Measurements from ENCODE around the gene FNIP1.
A peak's percentile ranks its signal among the peaks of the same experiment; 100 is the strongest.
"Not testable (repeated sequence)": the region's sequence is repeated elsewhere in the genome, so short reads cannot be mapped to it uniquely, and the experiment has no call there.

Gene FNIP1

GRCh38 chr5:131679911-131680310 lies 116.9 kb downstream of the FNIP1 start:
- H3K9ac ChIP-seq (ENCODE audit: low read depth, low read length): no peak overlapping the region
- H3K36me3 ChIP-seq (ENCODE audit: insufficient read depth, low read depth, low read length): peaks cover 20% of the 10 kb centered on the region; the same call in 1 of the 2 replicates
- no peaks in the 10 kb centered on the region for H3K27me3 ChIP-seq (ENCODE audit: insufficient read depth, low read length)
- no peaks in the 10 kb centered on the region for H3K4me1 ChIP-seq (ENCODE audit: insufficient read depth, low read length)
- H3K4me3 ChIP-seq (ENCODE audit: low read length): no peak overlapping the region
- H3K27ac ChIP-seq (ENCODE audit: low read length): no peak overlapping the region
- H3K9me3 ChIP-seq (ENCODE audit: insufficient read depth, low read depth, low read length): no peaks in the 10 kb centered on the region

- H3K4me1 ChIP-seq (ENCODE audit: insufficient read depth, low read length); H3K9me3 ChIP-seq (ENCODE audit: insufficient read depth, low read depth, low read length); H3K27me3 ChIP-seq (ENCODE audit: insufficient read depth, low read length); H3K9ac ChIP-seq (ENCODE audit: low read depth, low read length); H3K27ac ChIP-seq (ENCODE audit: low read length); H3K4me3 ChIP-seq (ENCODE audit: low read length): not testable (repeated sequence)
- H3K36me3 ChIP-seq (ENCODE audit: insufficient read depth, low read depth, low read length): peaks cover 20% of the 10 kb centered on the region; the same call in 1 of the 2 replicates
Observed at GRCh38 chr5:131678273-131678672, 118.5 kb downstream of the FNIP1 start.

GRCh38 chr5:131677115-131677514 lies 119.7 kb downstream of the FNIP1 start:
- Histone ChIP-seq H3K36me3 (ENCODE audit: insufficient read depth, low read depth, low read length) (peaks cover 20% of the 10 kb centered on the region; the same call in 1 of the 2 replicates), H3K9ac (ENCODE audit: low read depth, low read length) (no peak overlapping the region), H3K27ac (ENCODE audit: low read length) (no peak overlapping the region), H3K27me3 (ENCODE audit: insufficient read depth, low read length) (no peaks in the 10 kb centered on the region), H3K4me1 (ENCODE audit: insufficient read depth, low read length) (no peaks in the 10 kb centered on the region; the same call in 1 of the 2 replicates), H3K4me3 (ENCODE audit: low read length) (no peak overlapping the region), H3K9me3 (ENCODE audit: insufficient read depth, low read depth, low read length) (no peaks in the 10 kb centered on the region)

GRCh38 chr5:131672776-131673175 lies 124.0 kb downstream of the FNIP1 start:
- Histone ChIP-seq H3K36me3 (ENCODE audit: insufficient read depth, low read depth, low read length) (peaks cover 30% of the 10 kb centered on the region), H3K27ac (ENCODE audit: low read length) (no peak overlapping the region), H3K9ac (ENCODE audit: low read depth, low read length) (no peak overlapping the region), H3K4me3 (ENCODE audit: low read length) (no peak overlapping the region), H3K9me3 (ENCODE audit: insufficient read depth, low read depth, low read length) (no peaks in the 10 kb centered on the region), H3K4me1 (ENCODE audit: insufficient read depth, low read length) (no peaks in the 10 kb centered on the region; the same call in 1 of the 2 replicates), H3K27me3 (ENCODE audit: insufficient read depth, low read length) (no peaks in the 10 kb centered on the region)

GRCh38 chr5:131671994-131672655 lies 124.7 kb downstream of the FNIP1 start:
- no peak overlapping the region for H3K4me3 ChIP-seq (ENCODE audit: low read length)
- H3K9ac ChIP-seq (ENCODE audit: low read depth, low read length): peak overlapping the region; percentile 38; the same call in 1 of the 2 replicates
- no peak overlapping the region for H3K27ac ChIP-seq (ENCODE audit: low read length)
- H3K36me3 ChIP-seq (ENCODE audit: insufficient read depth, low read depth, low read length): peaks cover 24% of the 10 kb centered on the region
- H3K9me3 ChIP-seq (ENCODE audit: insufficient read depth, low read depth, low read length): no peaks in the 10 kb centered on the region
- H3K4me1 ChIP-seq (ENCODE audit: insufficient read depth, low read length): no peaks in the 10 kb centered on the region; the same call in 1 of the 2 replicates
- no peaks in the 10 kb centered on the region for H3K27me3 ChIP-seq (ENCODE audit: insufficient read depth, low read length)

- Histone ChIP-seq H3K27ac (ENCODE audit: low read length) (no peak overlapping the region), H3K4me3 (ENCODE audit: low read length) (no peak overlapping the region), H3K9ac (ENCODE audit: low read depth, low read length) (no peak overlapping the region)
Observed at GRCh38 chr5:131671409-131671808, 125.4 kb downstream of the FNIP1 start.

DNA sequence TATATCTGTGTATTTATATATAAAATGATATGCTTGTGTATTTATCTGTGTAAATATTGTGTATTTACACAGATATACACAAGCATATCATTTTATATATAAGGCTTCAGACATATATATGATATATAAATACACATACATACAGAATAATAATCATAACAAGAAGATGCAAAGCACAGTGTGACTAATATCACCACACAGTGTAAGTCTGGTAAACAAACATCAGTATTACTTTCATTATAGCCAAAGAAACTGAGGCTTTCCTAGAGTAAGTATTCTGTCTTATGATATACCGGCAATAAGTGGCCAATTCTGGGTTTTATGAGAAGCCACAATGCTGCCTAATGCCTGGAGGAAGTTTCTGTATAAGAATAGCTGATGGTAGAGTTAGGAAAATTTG lies 131.9 kb downstream of the FNIP1 start:
- Histone ChIP-seq H3K27ac (ENCODE audit: low read length) (no peak overlapping the region), H3K4me1 (ENCODE audit: insufficient read depth, low read length) (no peaks in the 10 kb centered on the region), H3K4me3 (ENCODE audit: low read length) (no peak overlapping the region), H3K27me3 (ENCODE audit: insufficient read depth, low read length) (no peaks in the 10 kb centered on the region), H3K9ac (ENCODE audit: low read depth, low read length) (no peak overlapping the region), H3K9me3 (ENCODE audit: insufficient read depth, low read depth, low read length) (no peaks in the 10 kb centered on the region; the same call in 1 of the 2 replicates), H3K36me3 (ENCODE audit: insufficient read depth, low read depth, low read length) (peaks cover 22% of the 10 kb centered on the region)

More at GRCh38 chr5:131671409-131671808, 125.4 kb downstream of the FNIP1 start:
- Histone ChIP-seq H3K27me3 (ENCODE audit: insufficient read depth, low read length) (no peaks in the 10 kb centered on the region), H3K4me1 (ENCODE audit: insufficient read depth, low read length) (no peaks in the 10 kb centered on the region; the same call in 1 of the 2 replicates), H3K36me3 (ENCODE audit: insufficient read depth, low read depth, low read length) (peaks cover 18% of the 10 kb centered on the region), H3K9me3 (ENCODE audit: insufficient read depth, low read depth, low read length) (no peaks in the 10 kb centered on the region)

DNA sequence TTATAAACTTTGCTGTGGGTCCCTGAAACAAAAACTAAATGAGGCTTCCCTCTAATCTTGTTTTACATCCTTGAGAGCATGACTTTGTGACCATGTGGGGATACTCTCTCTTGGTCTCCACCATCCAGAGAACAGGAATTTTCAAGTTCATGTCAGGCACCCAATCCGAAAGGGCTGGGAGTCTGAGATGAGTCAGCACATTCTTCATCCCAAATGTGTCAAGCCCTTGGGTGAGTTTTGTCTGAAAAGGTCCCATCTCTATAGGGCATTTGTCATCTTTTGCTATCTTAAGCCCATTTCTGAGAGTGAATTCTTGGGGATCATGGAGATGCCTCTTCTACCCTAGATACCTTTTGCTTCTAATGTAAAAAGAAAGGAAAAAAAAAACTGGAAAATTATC lies 134.9 kb downstream of the FNIP1 start:
- Histone ChIP-seq H3K27ac (ENCODE audit: low read length) (no peak overlapping the region), H3K9me3 (ENCODE audit: insufficient read depth, low read depth, low read length) (no peaks in the 10 kb centered on the region; the same call in 1 of the 2 replicates), H3K36me3 (ENCODE audit: insufficient read depth, low read depth, low read length) (peaks cover 12% of the 10 kb centered on the region; the same call in 1 of the 2 replicates), H3K4me1 (ENCODE audit: insufficient read depth, low read length) (no peaks in the 10 kb centered on the region), H3K4me3 (ENCODE audit: low read length) (no peak overlapping the region), H3K27me3 (ENCODE audit: insufficient read depth, low read length) (no peaks in the 10 kb centered on the region), H3K9ac (ENCODE audit: low read depth, low read length) (no peak overlapping the region)

DNA sequence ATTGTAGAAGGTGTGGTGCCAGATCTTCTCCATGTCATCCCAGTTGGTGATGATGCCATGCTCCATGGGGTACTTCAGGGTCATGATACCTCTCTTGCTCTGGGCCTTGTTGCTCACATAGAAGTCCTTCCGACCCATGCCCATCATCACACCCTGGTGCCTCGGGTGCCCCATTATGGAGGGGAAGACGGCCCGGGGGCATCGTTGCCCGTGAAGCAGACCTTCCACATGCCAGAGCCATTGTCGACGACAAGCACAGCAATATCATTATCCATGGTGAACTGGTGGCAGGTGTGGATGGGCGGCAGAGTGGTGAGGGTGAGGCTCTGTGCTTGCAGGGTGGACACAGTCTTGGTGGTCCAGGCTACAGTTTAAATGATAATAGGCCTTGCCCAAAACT lies 137.0 kb downstream of the FNIP1 start:
- Histone ChIP-seq H3K36me3 (ENCODE audit: insufficient read depth, low read depth, low read length) (peaks cover 12% of the 10 kb centered on the region; the same call in 1 of the 2 replicates), H3K9ac (ENCODE audit: low read depth, low read length) (no peak overlapping the region), H3K9me3 (ENCODE audit: insufficient read depth, low read depth, low read length) (no peaks in the 10 kb centered on the region; the same call in 1 of the 2 replicates), H3K4me1 (ENCODE audit: insufficient read depth, low read length) (no peaks in the 10 kb centered on the region), H3K27me3 (ENCODE audit: insufficient read depth, low read length) (no peaks in the 10 kb centered on the region), H3K27ac (ENCODE audit: low read length) (no peak overlapping the region), H3K4me3 (ENCODE audit: low read length) (no peak overlapping the region)

DNA sequence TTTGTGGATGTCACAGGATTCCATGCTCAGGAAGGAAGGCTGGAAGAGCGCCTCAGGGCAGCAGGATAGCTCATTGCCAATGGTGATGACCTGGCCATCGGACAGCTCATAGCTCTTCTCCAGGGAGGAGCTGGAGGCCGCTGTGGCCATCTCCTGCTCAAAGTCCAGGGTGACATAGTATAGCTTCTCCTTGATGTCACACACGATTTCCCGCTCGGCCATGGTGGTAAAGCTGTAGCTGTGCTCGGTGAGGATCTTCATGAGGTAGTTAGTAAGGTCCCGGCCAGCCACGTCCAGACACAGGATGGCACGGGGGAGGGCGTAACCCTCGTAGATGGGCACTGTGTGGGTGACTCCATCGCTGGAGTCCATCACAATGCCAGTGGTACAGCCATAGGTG lies 137.5 kb downstream of the FNIP1 start:
- Histone ChIP-seq H3K27ac (ENCODE audit: low read length) (no peak overlapping the region), H3K27me3 (ENCODE audit: insufficient read depth, low read length) (no peaks in the 10 kb centered on the region), H3K4me3 (ENCODE audit: low read length) (no peak overlapping the region), H3K9me3 (ENCODE audit: insufficient read depth, low read depth, low read length) (no peaks in the 10 kb centered on the region; the same call in 1 of the 2 replicates), H3K9ac (ENCODE audit: low read depth, low read length) (no peak overlapping the region), H3K4me1 (ENCODE audit: insufficient read depth, low read length) (no peaks in the 10 kb centered on the region), H3K36me3 (ENCODE audit: insufficient read depth, low read depth, low read length) (peaks cover 12% of the 10 kb centered on the region; the same call in 1 of the 2 replicates)

DNA sequence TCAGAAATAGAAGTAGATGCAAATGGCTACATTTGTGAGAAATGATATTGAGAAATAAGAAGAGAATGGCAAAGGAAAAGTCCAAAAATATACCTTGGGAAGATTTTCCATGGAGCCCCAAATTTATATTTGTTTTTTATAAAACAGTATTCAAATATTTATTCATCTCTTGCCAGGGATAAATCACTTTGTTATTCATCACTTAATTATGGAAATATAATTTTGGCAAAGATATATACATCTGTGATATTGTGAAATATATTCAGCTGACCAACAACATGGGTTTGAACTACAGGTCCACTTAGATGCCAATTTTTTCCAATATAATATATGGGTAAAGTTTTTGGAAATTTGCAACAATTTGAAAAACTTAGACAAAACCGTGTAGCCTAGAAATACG lies 142.0 kb downstream of the FNIP1 start:
- Histone ChIP-seq H3K36me3 (ENCODE audit: insufficient read depth, low read depth, low read length) (peaks cover 20% of the 10 kb centered on the region), H3K9me3 (ENCODE audit: insufficient read depth, low read depth, low read length) (no peaks in the 10 kb centered on the region), H3K27ac (ENCODE audit: low read length) (no peak overlapping the region), H3K9ac (ENCODE audit: low read depth, low read length) (no peak overlapping the region), H3K4me3 (ENCODE audit: low read length) (no peak overlapping the region), H3K4me1 (ENCODE audit: insufficient read depth, low read length) (no peaks in the 10 kb centered on the region), H3K27me3 (ENCODE audit: insufficient read depth, low read length) (no peaks in the 10 kb centered on the region)

GRCh38 chr5:131654309-131654708 lies 142.5 kb downstream of the FNIP1 start:
- H3K27ac ChIP-seq (ENCODE audit: low read length): no peak overlapping the region
- H3K4me1 ChIP-seq (ENCODE audit: insufficient read depth, low read length): no peaks in the 10 kb centered on the region
- H3K36me3 ChIP-seq (ENCODE audit: insufficient read depth, low read depth, low read length): peaks cover 19% of the 10 kb centered on the region

More at GRCh38 chr5:131654309-131654708, 142.5 kb downstream of the FNIP1 start:
- no peak overlapping the region for H3K4me3 ChIP-seq (ENCODE audit: low read length)
- no peaks in the 10 kb centered on the region for H3K9me3 ChIP-seq (ENCODE audit: insufficient read depth, low read depth, low read length)
- H3K9ac ChIP-seq (ENCODE audit: low read depth, low read length): no peak overlapping the region
- no peaks in the 10 kb centered on the region for H3K27me3 ChIP-seq (ENCODE audit: insufficient read depth, low read length)
